Measurements from ENCODE around the gene ZNF407.
"Not testable (repeated sequence)": the region's sequence is repeated elsewhere in the genome, so short reads cannot be mapped to it uniquely, and the experiment has no call there.

Gene ZNF407

DNA sequence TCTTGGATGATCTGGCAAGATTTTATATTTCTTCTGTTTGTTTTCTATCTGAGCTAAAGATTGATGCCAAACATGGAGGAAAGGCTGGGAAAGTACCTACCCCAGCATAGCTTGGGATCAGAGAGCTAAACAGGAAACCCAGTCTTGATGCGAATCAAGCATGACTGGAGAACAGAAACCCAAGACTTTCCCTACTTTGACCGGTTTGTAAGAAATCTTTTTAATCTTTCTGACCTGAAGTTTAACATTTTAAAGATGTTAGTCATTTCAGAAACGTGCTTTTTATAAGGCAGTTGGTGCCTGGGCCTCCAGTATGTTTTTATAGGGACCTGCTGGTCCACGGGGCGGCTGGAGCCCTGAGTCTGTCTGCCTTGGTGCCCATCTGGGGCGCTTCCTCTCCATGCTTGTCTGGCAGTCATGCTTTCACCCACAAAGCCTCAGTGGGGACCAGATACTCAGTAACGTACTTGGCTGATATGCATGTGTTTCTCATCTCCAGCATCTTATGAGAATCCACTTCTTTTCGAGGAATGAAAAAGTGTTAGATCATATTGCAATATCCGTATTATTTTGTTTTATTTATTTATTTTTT is 344.7 kb downstream of the ZNF407 start:
- DNase-seq = no peak

GRCh38 chr18:74944676-74945075 is 347.0 kb downstream of the ZNF407 start:
- DNase-seq = no peak

- no peak for DNase-seq
Measured at GRCh38 chr18:74945774-74946545, 348.3 kb downstream of the ZNF407 start.

- DNase-seq = no peak
Measured at GRCh38 chr18:74946646-74947375, 349.1 kb downstream of the ZNF407 start.

GRCh38 chr18:74947417-74947816 is 349.7 kb downstream of the ZNF407 start:
- DNase-seq = no peak

DNA sequence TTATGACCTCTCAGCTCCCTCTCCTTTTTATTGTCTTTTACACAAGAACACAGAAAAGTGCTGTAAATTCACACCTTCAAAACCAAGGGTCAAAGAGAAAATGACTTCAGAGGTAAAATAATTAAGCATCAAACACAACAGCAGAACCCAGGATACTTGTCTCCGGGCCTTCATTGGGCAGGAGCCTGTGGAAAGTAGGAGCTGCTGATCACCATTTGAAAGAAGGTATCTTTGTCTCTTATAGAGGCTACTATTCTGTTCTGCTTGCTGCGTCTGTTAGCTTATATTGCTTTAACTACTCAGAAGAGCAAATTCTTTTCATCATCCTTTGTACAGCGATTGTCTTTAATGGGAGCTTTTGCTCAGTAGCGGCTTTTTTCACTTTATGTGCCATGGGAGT is 350.2 kb downstream of the ZNF407 start:
- no peak for DNase-seq

GRCh38 chr18:74949611-74950010 is 351.9 kb downstream of the ZNF407 start:
- no peak for DNase-seq

- peak; percentile 16 for DNase-seq
Measured at GRCh38 chr18:74950479-74950878, 352.8 kb downstream of the ZNF407 start.

- peak; percentile 91 for DNase-seq
Measured at GRCh38 chr18:74951165-74951760, 353.6 kb downstream of the ZNF407 start.

GRCh38 chr18:74957588-74958224 is 360.0 kb downstream of the ZNF407 start:
- DNase-seq = no peak

- no peak for DNase-seq
Measured at GRCh38 chr18:74959216-74959615, 361.5 kb downstream of the ZNF407 start.

DNA sequence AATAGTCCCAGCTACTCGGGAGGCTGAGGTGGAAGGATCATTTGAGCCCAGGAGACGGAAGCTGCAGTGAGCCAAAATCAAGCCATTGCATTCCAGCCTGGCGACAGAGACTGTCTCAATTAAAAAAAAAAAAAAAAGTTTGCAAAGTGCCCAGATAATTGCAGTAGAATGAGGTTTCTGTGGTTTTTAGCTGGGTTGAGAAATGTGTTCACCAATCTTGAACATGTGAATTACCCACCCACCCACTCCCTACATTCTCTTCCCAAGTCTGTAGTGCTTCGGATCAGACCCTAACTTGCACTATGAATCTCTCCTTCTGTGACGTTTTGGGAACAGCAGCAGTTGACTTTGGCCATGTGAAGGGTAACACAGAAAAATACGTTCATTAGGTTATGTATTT is 363.9 kb downstream of the ZNF407 start:
- DNase-seq = no peak

- peak; percentile 24 for DNase-seq
Measured at GRCh38 chr18:74963820-74964446, 366.3 kb downstream of the ZNF407 start.

- no peak for DNase-seq
Measured at GRCh38 chr18:74965682-74966081, 368.0 kb downstream of the ZNF407 start.

- no peak for DNase-seq
Measured at GRCh38 chr18:74967438-74967837, 369.8 kb downstream of the ZNF407 start.

GRCh38 chr18:74967979-74968378 is 370.3 kb downstream of the ZNF407 start:
- DNase-seq = no peak

GRCh38 chr18:74971358-74971757 is 373.7 kb downstream of the ZNF407 start:
- not testable (repeated sequence) for DNase-seq

DNA sequence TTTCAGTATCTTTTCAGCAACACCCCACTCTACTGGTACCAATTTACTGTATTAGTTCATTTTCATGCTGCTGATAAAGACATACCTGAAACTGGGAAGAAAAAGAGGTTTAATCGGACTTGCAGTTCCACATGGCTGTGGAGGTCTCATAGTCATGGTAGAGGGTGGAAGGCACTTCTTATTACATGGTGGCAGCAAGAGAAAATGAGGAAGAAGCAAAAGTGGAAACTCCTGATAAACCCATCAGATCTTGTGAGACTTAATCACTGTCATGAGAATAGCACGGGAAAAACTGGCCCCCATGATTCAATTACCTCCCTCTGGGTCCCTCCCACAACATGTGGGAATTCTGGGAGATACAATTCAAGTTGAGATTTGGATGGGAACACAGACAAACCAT is 374.1 kb downstream of the ZNF407 start:
- DNase-seq = not testable (repeated sequence)

DNA sequence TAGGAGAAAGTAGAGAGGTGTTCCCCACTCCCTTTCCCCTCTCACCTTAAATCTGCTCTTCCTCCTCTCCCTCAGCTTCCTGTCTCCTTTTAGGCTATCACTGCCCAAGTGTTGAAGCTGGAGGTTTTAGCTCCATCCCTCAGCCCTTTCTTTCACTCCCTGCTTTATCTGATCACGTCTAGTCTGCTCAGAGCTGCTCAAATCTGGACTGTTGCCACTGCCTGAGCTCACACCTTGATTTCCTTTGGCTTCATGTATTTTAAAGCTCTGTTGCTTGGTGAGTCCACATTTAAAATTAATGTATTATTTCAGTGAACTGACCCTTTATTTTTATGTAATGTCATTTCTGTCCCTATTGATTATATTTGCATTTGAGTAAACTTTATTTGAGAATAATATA is 374.7 kb downstream of the ZNF407 start:
- no peak for DNase-seq

GRCh38 chr18:74975001-74975400 is 377.3 kb downstream of the ZNF407 start:
- DNase-seq = no peak

GRCh38 chr18:74976331-74976909 is 378.8 kb downstream of the ZNF407 start:
- DNase-seq = no peak

GRCh38 chr18:74977041-74977440 is 379.4 kb downstream of the ZNF407 start:
- DNase-seq = no peak

Measured in kidney glomerular epithelial cell (primary cell).